CD14-positive monocyte (primary cell): Measurements from ENCODE around the gene ZNF277. TPM values are rescaled to one million over a fixed set of nuclear protein-coding genes. Genes with fewer than 3 reads are reported as not detected.

Experiments
- DNase-seq, 3 donors: peaks; one replicate each; pipeline ENCODE4 v3.0.0-alpha.2; 2011 to 2022
- H2AFZ ChIP-seq: 2 replicates; pipeline ENCODE4 v1.6.0; 2012; ENCODE audit warnings: mild to moderate bottlenecking, low read depth, low read length, inconsistent platforms; ENCODE audit not compliant: insufficient read depth, poor library complexity, severe bottlenecking
- H3K27ac ChIP-seq, 2 donors: 1 replicate in 1 of 2; 2 replicates in 1 of 2; pipeline ENCODE4 v1.5.1; 2012 to 2013; ENCODE audit warnings: low read length in 2 of 2, control low read depth in 1 of 2, inconsistent platforms in 1 of 2, low read depth in 1 of 2, mild to moderate bottlenecking in 1 of 2
- H3K27me3 ChIP-seq, 2 donors: one replicate each; pipeline versions ENCODE4 v1.6.0 to v1.6.1; 2011 to 2013; ENCODE audit warnings: low read length in 2 of 2; ENCODE audit not compliant: control insufficient read depth in 2 of 2, insufficient read depth in 2 of 2
- H3K36me3 ChIP-seq, 2 donors: replicated peaks in 1 of 2; 1 replicate in 1 of 2; 2 replicates in 1 of 2; pipeline versions ENCODE4 v1.5.1 to v1.6.1; 2012 to 2013; ENCODE audit warnings: low read length in 2 of 2, control low read depth in 1 of 2, inconsistent platforms in 1 of 2, mild to moderate bottlenecking in 1 of 2; ENCODE audit not compliant: insufficient read depth in 2 of 2, control insufficient read depth in 1 of 2
- H3K4me1 ChIP-seq, 2 donors: 1 replicate in 1 of 2; 2 replicates in 1 of 2; pipeline versions ENCODE4 v1.5.1 to v1.6.1; 2012 to 2013; ENCODE audit warnings: low read length in 2 of 2, control low read depth in 1 of 2, inconsistent platforms in 1 of 2, mild to moderate bottlenecking in 1 of 2, moderate library complexity in 1 of 2; ENCODE audit not compliant: insufficient read depth in 2 of 2, control insufficient read depth in 1 of 2
- H3K4me2 ChIP-seq: replicated peaks from 2 replicates; pipeline ENCODE3; 2012; ENCODE audit warnings: low read length, moderate library complexity, mild to moderate bottlenecking; ENCODE audit not compliant: poor library complexity, severe bottlenecking; ENCODE audit errors: extremely low read depth
- H3K4me3 ChIP-seq, 3 experiments: fragments of 200-600 bp in 1 of 3; sonication (generic) in 1 of 3; replicated peaks in 1 of 3; 1 replicate in 2 of 3; 2 replicates in 1 of 3; pipeline ENCODE4 v1.5.1; 2011 to 2013; ENCODE audit warnings: low read length in 3 of 3, mild to moderate bottlenecking in 3 of 3, control low read depth in 2 of 3, low read depth in 2 of 3, inconsistent platforms in 1 of 3, moderate library complexity in 1 of 3
- H3K79me2 ChIP-seq: 2 replicates; pipeline ENCODE4 v1.6.0; 2012; ENCODE audit warnings: mild to moderate bottlenecking, control low read depth, inconsistent platforms, low read length, moderate library complexity; ENCODE audit not compliant: insufficient read depth
- H3K9ac ChIP-seq: 2 replicates; pipeline ENCODE4 v1.6.0; 2017; ENCODE audit warnings: low read length, mild to moderate bottlenecking; ENCODE audit not compliant: insufficient read depth, poor library complexity, severe bottlenecking
- H3K9me3 ChIP-seq, 2 donors: replicated peaks in 1 of 2; 1 replicate in 1 of 2; 2 replicates in 1 of 2; pipeline versions ENCODE4 v1.5.1 to v1.6.1; 2012 to 2013; ENCODE audit warnings: low read length in 2 of 2, control low read depth in 1 of 2; ENCODE audit not compliant: control insufficient read depth in 1 of 2, insufficient read depth in 1 of 2
- H4K20me1 ChIP-seq: 2 replicates; pipeline ENCODE4 v1.6.0; 2012; ENCODE audit warnings: mild to moderate bottlenecking, low read length, control low read depth, moderate library complexity; ENCODE audit not compliant: insufficient read depth
- H3K27ac Mint-ChIP-seq, 7 donors: one replicate each; pipeline ENCODE4 v1.8.0; 2020; ENCODE audit warnings: mild to moderate bottlenecking in 7 of 7, mixed read lengths in 7 of 7, moderate library complexity in 6 of 7, inconsistent platforms in 2 of 7
- H3K27me3 Mint-ChIP-seq, 3 donors: one replicate each; pipeline ENCODE4 v1.8.0; 2021 to 2022; ENCODE audit warnings: low read depth in 3 of 3, mild to moderate bottlenecking in 3 of 3, mixed read lengths in 3 of 3, moderate library complexity in 3 of 3, inconsistent platforms in 1 of 3
- H3K36me3 Mint-ChIP-seq, 2 donors: one replicate each; pipeline ENCODE4 v1.8.0; 2020; ENCODE audit warnings: mixed read lengths in 2 of 2, inconsistent platforms in 1 of 2, mild to moderate bottlenecking in 1 of 2
- H3K4me1 Mint-ChIP-seq: one replicate; pipeline ENCODE4 v1.8.0; 2020; ENCODE audit warnings: mild to moderate bottlenecking, mixed read lengths
- H3K4me3 Mint-ChIP-seq, 2 donors: one replicate each; pipeline ENCODE4 v1.8.0; 2020; ENCODE audit warnings: mild to moderate bottlenecking in 2 of 2, mixed read lengths in 2 of 2, moderate library complexity in 1 of 2
- H3K9me3 Mint-ChIP-seq, 7 donors: one replicate each; pipeline ENCODE4 v1.8.0; 2020 to 2022; ENCODE audit warnings: mixed read lengths in 7 of 7, mild to moderate bottlenecking in 6 of 7, moderate library complexity in 6 of 7, inconsistent platforms in 2 of 7
- CTCF ChIP-seq: fragments of 200-600 bp; IDR thresholded peaks from one replicate; pipeline ENCODE4 v1.8.0; 2022; ENCODE audit warnings: antibody characterized with exemption, mild to moderate bottlenecking
- WGBS: methylation state at CpG from one replicate; pipeline ENCODE4 v1.1.5; 2013; ENCODE audit warnings: missing lambda C conversion rate; ENCODE audit not compliant: insufficient coverage; 5-methylcytosine and 5-hydroxymethylcytosine counted together
- intact Hi-C, 2 donors: fragments of 100-400 bp; cut with micrococcal nuclease; formaldehyde crosslinking; loops; one replicate each; pipeline versions ENCODE4 v1.15.0 to v1.15.1; 2023
- polyA plus RNA-seq, 3 donors: library from polyadenylated mRNA; depleted of rRNA in 1 of 3; unstranded in 2 of 3; stranded (reverse) in 1 of 3; fragments of 300-500 nt in 2 of 3; fragments of >200 nt in 1 of 3; fragmentation: Illumina TruSeq in 2 of 3; gene quantifications; 1 replicate in 2 of 3; 2 replicates in 1 of 3; pipeline ENCODE4 v1.2.3, GENCODE V29; 2012 to 2021

ZNF277 gene
- polyA plus RNA-seq, 3 donors = 17.5 to 20.7 (median 20.0) TPM

- H3K36me3 ChIP-seq = no peaks in the 10 kb centered on the region
- no peak overlapping the region for H3K9ac ChIP-seq
- H3K79me2 ChIP-seq = peaks cover 13% of the 10 kb centered on the region
- H3K9me3 Mint-ChIP-seq = peaks cover 0 to 6% (median 0%) of the 10 kb centered on the region in 7 donors
- peaks cover 18 to 28% (median 24%) of the 10 kb centered on the region in 3 donors for H3K27me3 Mint-ChIP-seq
- H3K4me3 ChIP-seq = no peak overlapping the region
- H3K27ac ChIP-seq = no peak overlapping the region
- H3K27me3 ChIP-seq = peaks cover 22 to 29% of the 10 kb centered on the region in 2 donors
- no peak overlapping the region for H2AFZ ChIP-seq
- no peak for TF ChIP-seq CTCF
- peak overlapping the region in 1 of 2 donors; percentile 62 for H3K4me3 Mint-ChIP-seq
- peaks cover 13% of the 10 kb centered on the region for H4K20me1 ChIP-seq
- H3K4me1 ChIP-seq = peaks cover 23 to 31% of the 10 kb centered on the region in 2 donors
- intact Hi-C loops = loop anchor here (10.0 kb wide), 2 partner anchors 218 to 252 kb away; partner anchors contain the start of gene IFRD1 (in 1 of the 2)
- peak; percentile 36 to 72 (median 41) for DNase-seq
- peak overlapping the region in 1 of 7 donors; percentile 35 for H3K27ac Mint-ChIP-seq
- no peak overlapping the region for H3K4me2 ChIP-seq
- H3K9me3 ChIP-seq = no peaks in the 10 kb centered on the region
- peaks cover 0 to 9% of the 10 kb centered on the region in 2 donors for H3K36me3 Mint-ChIP-seq
- H3K4me1 Mint-ChIP-seq = peaks cover 37% of the 10 kb centered on the region
- no CpG with 5 or more reads among the region's 2 CpGs for WGBS
Observed at GRCh38 chr7:112202816-112203215, 3.7 kb upstream of the ZNF277 start.

- Histone ChIP-seq H3K36me3 (no peaks in the 10 kb centered on the region), H3K79me2 (peaks cover 18% of the 10 kb centered on the region), H3K9me3 (no peaks in the 10 kb centered on the region), H3K27me3 (peaks cover 22 to 29% of the 10 kb centered on the region in 2 donors), H4K20me1 (peaks cover 13% of the 10 kb centered on the region), H3K4me2 (no peak overlapping the region), H3K4me3 (no peak overlapping the region), H3K4me1 (peaks cover 23 to 31% of the 10 kb centered on the region in 2 donors), H3K27ac (no peak overlapping the region), H3K9ac (no peak overlapping the region), H2AFZ (no peak overlapping the region)
- intact Hi-C loops = loop anchor here (10.0 kb wide), 2 partner anchors 219 to 251 kb away; partner anchors contain the start of gene IFRD1 (in 1 of the 2)
- no peak overlapping the region for H3K27ac Mint-ChIP-seq
- TF ChIP-seq CTCF = no peak
- no peak for DNase-seq
- H3K9me3 Mint-ChIP-seq = peaks cover 0 to 6% (median 0%) of the 10 kb centered on the region in 7 donors
- H3K4me3 Mint-ChIP-seq = peak overlapping the region; percentile 98 to 100
- peaks cover 0 to 9% of the 10 kb centered on the region in 2 donors for H3K36me3 Mint-ChIP-seq
- H3K4me1 Mint-ChIP-seq = peaks cover 39% of the 10 kb centered on the region
- no CpG with 5 or more reads among the region's 4 CpGs for WGBS
- H3K27me3 Mint-ChIP-seq = peaks cover 18 to 28% (median 24%) of the 10 kb centered on the region in 3 donors
Observed at GRCh38 chr7:112203365-112203739, 3.1 kb upstream of the ZNF277 start.
